ENCODE results near the gene GPC4.
"Not testable (repeated sequence)": the region's sequence is repeated elsewhere in the genome, so short reads cannot be mapped to it uniquely, and the experiment has no call there.

GPC4 gene

GRCh38 chrX:133305348-133305747, 109.9 kb downstream of the GPC4 start:
- DNase-seq (ENCODE audit: low spot score) = no peak

DNA sequence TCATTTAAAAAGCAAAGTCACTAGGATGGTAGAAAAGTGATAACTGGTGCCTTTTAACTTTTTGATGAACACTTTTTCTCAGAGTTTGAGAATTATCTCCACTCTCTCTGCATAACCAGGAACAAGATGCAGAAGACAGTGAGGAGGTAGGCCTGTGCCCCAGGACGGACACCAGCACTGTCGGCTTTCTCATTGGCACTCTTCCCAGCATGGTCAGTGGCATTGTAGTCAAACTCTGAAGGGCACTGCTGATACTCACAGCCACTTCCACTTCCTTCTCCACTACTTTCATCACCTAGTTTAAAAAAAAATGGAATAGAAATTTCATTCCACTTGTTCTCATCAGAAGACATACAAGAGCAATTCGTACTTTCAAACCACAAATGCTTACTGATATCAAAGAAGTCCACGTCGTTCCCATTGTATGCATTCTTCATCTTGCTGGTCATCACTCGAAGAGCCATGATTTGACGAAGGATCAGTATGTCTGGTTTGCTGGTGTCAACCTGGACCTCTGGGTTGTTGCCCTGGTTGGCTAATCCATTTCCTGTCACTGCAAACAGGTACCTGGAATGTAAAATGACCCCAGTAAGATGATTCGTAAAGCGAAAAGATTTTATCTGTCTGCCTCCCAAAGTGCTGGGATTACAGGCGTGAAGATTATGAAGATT, 112.4 kb downstream of the GPC4 start:
- DNase-seq (ENCODE audit: low spot score) = no peak

- DNase-seq (ENCODE audit: low spot score) = no peak
Measured at GRCh38 chrX:133300591-133300990, 114.7 kb downstream of the GPC4 start.

- DNase-seq (ENCODE audit: low spot score) = no peak
Measured at GRCh38 chrX:133297284-133297683, 118.0 kb downstream of the GPC4 start.

DNA sequence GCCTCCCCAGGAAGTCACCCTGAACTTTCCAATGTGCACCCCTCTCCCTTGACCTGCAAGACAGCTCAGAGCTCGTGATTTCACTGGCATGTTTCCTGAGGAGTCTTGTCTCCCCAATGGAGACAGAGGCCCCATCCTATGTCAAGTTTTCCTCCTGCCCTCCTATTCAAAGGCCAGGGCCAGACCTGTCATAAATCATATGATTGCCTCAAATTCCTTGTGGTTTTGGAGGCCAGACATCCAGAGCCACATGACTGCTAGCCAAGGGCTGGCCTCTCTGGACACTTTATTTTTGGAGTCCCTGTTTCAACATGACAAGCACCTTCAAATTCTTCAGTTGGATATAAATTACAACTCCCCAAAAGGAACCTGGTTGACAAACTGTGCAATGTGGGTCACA, 121.2 kb downstream of the GPC4 start:
- DNase-seq (ENCODE audit: low spot score) = no peak

- no peak for DNase-seq (ENCODE audit: low spot score)
Measured at GRCh38 chrX:133290076-133290475, 125.2 kb downstream of the GPC4 start.

GRCh38 chrX:133287860-133288259, 127.4 kb downstream of the GPC4 start:
- no peak for DNase-seq (ENCODE audit: low spot score)

DNA sequence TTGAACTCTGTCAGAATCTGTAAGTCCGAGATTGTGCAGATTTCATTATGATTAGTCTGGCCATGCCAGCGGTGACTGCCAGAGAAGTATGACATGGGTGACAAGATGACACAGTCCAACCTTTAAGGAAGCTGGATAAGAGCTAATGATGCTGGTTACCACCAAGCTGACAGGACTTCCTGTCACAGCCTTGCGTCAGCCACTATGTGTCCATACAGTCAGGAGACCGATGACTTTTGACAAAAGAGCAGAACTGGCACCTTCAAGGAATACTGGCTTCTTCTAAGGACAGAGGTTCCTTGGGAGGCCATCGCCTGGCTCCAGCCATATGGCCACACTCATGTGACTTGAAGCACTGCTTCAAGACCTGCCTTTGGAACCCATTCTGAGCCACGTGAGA, 129.9 kb downstream of the GPC4 start:
- DNase-seq (ENCODE audit: low spot score) = no peak

DNA sequence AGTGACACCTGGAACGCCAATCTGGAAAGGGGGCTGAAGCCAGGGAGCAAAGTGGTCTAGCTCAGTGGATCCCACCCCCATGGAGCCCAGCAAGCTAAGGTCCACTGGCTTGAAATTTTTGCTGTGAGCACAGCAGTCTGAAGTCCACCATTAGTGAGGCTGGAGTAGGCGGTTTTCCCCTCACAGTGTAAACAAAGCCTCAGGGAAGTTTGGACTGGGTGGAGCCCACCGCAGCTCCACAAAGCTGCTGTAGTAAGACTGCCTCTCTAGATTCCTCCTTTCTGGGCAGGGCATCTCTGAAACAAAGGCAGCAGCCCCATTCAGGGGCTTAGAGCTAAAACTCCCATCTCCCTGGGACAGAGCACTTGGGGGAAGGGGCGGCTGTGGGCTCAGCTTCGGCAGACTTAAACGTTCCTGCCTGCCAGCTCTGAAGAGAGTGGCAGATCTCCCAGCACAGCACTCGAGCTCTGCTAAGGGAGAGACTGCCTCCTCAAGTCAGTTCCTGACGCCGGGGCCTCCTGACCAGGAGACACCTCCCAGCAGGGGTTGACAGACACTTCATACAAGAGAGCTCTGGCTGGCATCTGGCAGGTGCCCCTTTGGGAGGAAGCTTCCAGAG, 136.1 kb downstream of the GPC4 start:
- DNase-seq (ENCODE audit: low spot score) = not testable (repeated sequence)

DNA sequence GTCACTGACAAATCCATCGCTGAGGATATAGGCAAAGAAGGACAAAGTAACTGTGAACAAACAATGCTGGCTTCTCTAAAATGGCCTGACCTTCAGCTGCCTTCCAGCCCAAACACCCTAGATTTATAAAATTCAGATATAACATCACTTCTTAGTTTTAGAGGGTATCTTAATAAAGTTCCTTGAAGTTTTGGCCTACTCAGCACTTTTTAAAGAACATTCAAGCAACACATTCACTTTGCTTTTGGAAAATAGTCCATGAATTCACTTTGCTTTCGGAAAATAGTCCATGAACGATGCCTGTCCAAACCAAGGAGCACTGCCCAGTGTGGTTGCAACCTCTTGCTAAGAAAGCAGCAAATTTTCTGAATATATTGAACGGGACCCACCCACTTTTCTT, 142.1 kb downstream of the GPC4 start:
- DNase-seq (ENCODE audit: low spot score) = no peak

- DNase-seq (ENCODE audit: low spot score) = no peak
Measured at GRCh38 chrX:133269168-133269567, 146.1 kb downstream of the GPC4 start.

DNA sequence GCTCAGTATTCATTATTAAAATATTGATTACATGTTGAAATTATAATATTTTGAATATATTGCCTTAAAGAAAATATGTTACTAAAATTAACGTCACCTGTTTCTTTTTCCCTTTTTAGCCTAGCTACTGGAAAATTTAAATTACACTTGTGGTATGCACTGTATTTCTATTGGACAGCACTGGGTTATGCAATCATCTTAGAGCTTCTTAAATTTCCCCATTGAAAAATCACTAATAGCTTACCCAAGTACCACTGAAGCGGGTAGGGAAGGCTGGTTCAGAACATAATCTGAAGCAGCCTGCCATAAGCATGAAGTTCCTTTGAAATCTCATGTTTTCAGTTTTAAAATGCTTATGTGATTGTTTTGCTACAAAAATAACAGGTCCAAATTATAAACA, 147.7 kb downstream of the GPC4 start:
- no peak for DNase-seq (ENCODE audit: low spot score)

- DNase-seq (ENCODE audit: low spot score) = peak; percentile 84
Measured at GRCh38 chrX:133265331-133265730, 150.0 kb downstream of the GPC4 start.

DNA sequence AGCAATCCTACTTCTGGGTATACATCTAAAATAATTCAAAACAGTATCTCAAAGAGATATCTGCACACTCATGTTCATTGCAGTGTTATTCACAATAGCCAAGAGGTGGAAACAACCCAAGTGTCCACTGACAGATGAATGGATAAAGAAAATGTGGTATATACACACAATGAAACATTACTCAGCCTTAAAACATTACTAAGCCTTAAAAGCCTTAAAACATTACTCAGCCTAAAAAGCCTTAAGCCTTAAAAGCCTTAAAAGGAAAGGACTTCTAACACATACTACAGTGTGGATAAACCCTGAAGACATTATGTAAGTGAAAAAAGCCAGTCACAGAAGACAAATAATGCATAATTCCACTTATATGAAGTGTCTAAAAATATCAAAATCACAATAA, 156.8 kb downstream of the GPC4 start:
- DNase-seq (ENCODE audit: low spot score) = no peak

- DNase-seq (ENCODE audit: low spot score) = no peak
Measured at GRCh38 chrX:133254666-133255065, 160.6 kb downstream of the GPC4 start.

- DNase-seq (ENCODE audit: low spot score) = no peak
Measured at GRCh38 chrX:133251204-133251603, 164.1 kb downstream of the GPC4 start.

- no peak for DNase-seq (ENCODE audit: low spot score)
Measured at GRCh38 chrX:133250184-133251100, 164.8 kb downstream of the GPC4 start.
